Measurements from ENCODE around the gene PPP1R3C.

DNA sequence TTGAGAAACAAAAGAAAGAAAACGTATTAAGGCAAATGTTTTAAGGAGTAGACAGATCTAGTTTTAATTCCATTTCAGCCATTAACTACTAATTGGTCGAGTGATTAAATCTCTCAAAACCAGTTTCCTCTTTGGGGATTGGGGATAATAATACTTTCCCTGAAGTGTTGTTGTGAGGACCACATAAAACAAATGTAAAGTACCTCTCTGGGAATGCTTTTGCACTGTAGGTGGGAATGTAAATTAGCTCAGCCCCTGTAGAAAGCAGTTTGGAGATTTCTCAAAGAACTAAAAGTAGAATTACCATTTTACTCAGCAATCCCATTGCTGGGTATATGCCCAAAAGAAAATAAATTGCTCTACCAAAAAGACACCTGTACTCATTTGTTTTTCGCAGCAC is 36.0 kb upstream of the PPP1R3C start:
- no peak for TF ChIP-seq CTCF (IDR thresholded peaks at IDR 0.05)
- no peak for TF ChIP-seq POLR2A (IDR thresholded peaks at IDR 0.05)

All from adrenal gland (tissue), 5 donors.